GM21447 (cell line): Measurements from ENCODE around the gene RPL35A.
A peak's percentile ranks its signal among the peaks of the same experiment; 100 is the strongest.
"Not testable (repeated sequence)": the region's sequence is repeated elsewhere in the genome, so short reads cannot be mapped to it uniquely, and the experiment has no call there.

Experiments used
- ATAC-seq: cut with Tn5 transposase; IDR thresholded peaks from one replicate; pipeline ENCODE4 v1.9.1; 2021; ENCODE audit not compliant: unreplicated experiment

The RPL35A gene

GRCh38 chr3:197951392-197951990, 1.5 kb downstream of the RPL35A start:
- no peak for ATAC-seq

- ATAC-seq, result no peak
These were observed 2.5 kb downstream of the RPL35A start for GRCh38 chr3:197952440-197952839.

- ATAC-seq, result no peak
These were observed 3.3 kb downstream of the RPL35A start for GRCh38 chr3:197953325-197953724.

DNA sequence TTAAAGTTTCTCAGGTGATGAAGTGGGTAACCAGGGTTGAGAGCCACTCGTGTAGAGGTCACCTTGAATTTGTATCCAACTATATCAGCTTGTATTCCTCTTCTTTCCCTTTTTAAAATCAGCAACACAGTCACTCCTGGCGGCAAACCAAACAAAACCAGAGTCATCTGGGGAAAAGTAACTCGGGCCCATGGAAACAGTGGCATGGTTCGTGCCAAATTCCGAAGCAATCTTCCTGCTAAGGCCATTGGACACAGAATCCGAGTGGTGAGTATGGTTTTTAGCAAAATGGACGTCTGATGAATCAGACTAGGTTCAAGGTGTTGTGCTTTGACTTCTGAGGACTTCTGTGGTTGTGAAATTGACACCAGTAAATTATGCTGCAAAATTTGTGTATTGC, 3.9 kb downstream of the RPL35A start:
- no peak for ATAC-seq

- no peak for ATAC-seq
These were observed 6.0 kb downstream of the RPL35A start for GRCh38 chr3:197955892-197956477.

GRCh38 chr3:197956626-197956988, 6.6 kb downstream of the RPL35A start:
- ATAC-seq, result no peak

- no peak for ATAC-seq
These were observed 7.8 kb downstream of the RPL35A start for GRCh38 chr3:197957790-197958133.

DNA sequence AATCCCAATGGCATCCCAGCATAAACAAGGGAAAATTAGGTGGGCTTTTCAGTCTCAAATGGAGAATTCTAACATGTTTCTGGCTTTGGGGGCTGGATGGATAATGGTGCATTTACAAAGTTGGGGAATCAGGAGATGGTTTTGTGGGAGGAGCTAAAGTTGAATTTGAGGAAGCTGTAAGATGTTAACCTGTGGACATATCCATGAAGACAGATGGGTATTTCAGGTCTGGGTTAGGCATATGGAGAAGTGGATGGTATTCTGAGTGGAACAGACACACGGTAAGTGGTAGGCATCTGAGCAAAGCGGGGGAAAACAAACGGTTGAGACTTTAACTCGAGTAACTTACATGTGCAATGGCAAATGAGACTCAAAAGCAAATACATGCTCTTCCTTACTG, 8.4 kb downstream of the RPL35A start:
- ATAC-seq, result no peak

GRCh38 chr3:197958848-197959247, 8.9 kb downstream of the RPL35A start:
- not testable (repeated sequence) for ATAC-seq

- no peak for ATAC-seq
These were observed 9.5 kb downstream of the RPL35A start for GRCh38 chr3:197959500-197959890.

DNA sequence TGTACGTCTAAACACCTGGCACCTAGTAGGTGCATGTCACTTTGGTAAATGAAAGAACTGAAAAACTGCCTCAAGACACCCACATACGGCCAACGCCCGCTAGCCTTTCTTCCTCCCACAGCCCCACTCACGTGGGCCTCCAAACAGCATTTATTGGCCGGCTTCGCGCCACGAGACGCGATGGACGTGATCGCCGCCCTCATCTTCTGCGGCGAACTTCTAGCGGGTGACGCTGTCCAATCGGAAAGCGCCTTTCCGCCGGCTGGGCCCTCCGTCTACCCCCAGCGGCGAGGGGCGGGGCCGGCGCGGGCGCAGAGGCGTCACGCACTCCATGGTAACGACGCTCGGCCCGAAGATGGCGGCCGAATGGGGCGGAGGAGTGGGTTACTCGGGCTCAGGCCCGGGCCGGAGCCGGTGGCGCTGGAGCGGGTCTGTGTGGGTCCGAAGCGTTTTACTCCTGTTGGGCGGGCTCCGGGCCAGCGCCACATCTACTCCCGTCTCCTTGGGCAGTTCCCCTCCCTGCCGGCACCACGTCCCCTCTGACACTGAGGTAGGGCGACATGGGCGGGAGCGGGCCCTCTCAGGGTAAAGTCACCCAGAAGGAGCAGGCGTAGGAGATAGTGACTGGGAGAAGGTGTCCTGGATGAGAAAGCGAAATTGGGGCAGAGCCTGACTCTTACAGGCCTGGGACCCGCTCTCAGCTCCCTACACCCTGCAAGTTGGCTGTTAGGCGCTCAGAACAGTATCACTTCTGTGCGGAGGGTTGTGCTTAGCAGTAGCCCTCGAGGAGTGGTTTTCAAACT, 10.1 kb downstream of the RPL35A start, which contains the start of gene LMLN:
LMLN (plus strand) TSS at position 327 of the 803 bp plus-strand sequence; CDS start at position 356, 29 bp downstream.
- peak; percentile 96 for ATAC-seq

DNA sequence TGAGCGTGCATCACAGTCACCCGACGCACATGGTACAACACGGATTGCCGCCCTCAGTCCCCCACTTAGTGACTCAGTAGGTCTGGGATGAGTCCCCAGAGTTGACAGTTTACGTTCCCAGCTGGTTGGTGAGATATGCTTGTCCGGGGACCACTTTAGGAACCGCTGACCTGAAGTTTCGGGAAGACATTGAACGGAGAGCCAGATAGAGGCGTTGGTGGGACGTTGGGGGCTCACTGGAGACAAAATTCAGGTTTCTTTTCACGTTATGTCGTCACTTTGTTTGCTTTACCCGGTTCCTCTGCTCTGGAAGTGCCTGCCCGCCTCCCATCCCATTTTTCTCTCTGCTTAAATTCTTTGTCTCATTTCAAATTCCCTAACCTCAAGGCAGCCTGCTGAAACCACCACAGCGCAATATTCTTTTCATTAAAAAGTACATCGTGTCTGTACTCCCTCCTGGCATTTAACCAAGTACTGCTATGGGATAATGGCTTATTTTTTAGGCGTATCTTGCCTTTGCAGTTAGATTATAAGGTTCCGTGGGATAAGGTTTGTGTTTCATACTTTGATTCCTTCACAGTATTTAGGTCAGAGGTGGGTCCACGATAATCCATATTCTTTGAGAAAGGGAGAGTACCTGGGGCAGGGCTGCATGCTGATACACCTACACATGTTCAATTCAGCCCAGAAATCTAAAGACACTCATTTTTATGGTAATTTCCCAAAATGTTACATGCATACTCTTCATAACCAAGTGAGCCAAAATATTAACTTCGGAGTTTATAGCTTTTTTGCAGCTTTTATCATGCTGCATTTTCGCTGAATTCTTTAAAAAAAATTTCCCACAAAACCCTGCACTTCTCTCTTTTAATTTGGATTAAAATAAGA, 10.9 kb downstream of the RPL35A start:
- no peak for ATAC-seq

GRCh38 chr3:197961582-197961945, 11.6 kb downstream of the RPL35A start:
- ATAC-seq, result no peak

GRCh38 chr3:197963019-197963637, 13.1 kb downstream of the RPL35A start:
- ATAC-seq, result no peak

DNA sequence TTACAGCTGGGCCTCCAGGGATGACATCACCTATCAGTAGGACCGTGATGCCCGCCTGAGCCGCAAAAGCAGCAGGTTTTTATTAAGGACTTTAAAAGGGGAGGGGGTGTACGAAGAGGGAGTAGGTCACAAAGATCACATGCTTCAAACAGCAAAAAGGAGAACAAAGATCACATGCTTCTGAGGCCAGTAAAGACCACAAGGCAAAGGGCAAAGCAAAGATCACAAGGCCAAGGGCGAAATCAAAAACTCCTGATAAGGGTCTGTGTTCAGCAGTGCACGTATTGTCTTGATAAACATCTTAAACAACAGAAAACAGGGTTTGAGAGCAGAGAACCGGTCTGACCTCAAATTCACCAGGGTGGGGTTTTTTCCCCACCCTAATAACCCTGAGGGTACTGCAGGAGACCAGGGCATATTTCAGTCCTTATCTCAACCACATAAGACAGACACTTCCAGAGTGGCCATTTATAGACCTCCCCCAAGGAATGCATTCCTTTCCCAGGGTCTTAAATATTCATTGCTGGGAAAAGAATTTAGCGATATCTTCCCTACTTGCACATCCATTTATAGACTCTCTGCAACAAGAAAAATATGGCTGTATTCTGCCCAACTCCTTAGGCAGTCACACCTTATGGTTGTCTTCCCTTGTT, 17.5 kb downstream of the RPL35A start:
- not testable (repeated sequence) for ATAC-seq

DNA sequence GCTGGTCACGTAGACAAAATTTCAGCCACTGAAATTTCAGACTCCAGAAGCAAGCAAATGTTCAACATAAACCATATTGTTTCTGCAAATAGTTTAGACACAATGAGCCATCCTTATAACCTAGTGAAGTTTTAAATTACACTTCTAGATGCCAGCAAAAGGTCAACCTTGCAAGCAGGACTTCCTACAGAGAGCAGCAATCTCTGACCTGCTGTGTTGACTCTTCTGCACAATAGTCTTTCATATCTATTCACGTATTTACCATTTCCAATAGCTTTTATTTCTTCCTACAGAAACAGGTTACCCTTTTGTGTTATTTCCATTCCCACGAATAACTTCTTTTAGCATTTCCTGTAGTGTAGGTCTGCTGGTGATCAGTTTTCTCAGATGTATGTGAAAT, 20.6 kb downstream of the RPL35A start:
- ATAC-seq, result no peak

DNA sequence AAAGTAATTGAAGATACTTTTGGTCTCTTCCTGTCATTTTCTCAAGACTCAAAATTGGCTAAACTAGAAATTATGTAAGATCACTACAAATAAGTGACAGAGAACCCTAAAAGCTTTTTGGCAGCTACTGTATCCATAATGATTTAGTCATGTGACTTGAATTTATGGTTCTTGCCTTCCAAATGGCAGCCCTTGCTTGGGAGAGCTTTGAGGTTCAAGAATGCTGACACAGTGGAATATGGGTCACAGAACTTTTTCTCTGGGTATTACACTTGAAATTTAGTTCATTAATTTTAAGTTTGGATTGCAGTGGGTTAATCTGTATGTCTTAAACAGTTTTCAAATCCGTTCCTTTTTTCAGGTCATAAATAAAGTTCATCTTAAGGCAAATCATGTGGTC, 24.0 kb downstream of the RPL35A start:
- ATAC-seq, result no peak

- no peak for ATAC-seq
These were observed 25.3 kb downstream of the RPL35A start for GRCh38 chr3:197975311-197975710.

DNA sequence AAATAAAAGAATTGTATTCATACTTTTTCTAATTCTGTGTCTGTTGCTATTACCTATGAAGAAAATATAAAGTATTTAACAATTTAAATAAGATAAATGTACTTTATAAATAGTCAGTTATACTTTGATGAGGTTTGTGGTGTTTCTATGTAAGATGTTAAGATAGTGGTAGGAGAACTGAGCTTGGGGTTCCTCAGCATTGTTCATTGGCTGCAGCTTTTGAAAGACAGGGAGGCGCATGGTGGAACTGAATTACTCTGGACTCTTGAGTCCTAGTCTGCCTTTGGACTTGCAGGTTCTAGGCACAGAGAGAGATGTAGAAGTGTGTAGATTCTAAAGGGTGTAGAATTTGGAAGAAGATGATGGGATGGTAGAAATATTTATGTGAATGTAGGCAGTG, 33.1 kb downstream of the RPL35A start:
- ATAC-seq, result no peak

- ATAC-seq, result no peak
These were observed 39.7 kb downstream of the RPL35A start for GRCh38 chr3:197989651-197990050.
